Panc1 (cell line): ENCODE results near the gene TMPRSS6. TPM values are rescaled to one million over a fixed set of nuclear protein-coding genes. Genes with fewer than 3 reads are reported as not detected.

Source experiments
- ATAC-seq: fragments of 200-7000 bp; cut with Tn5 transposase; 2 replicates; pipeline ENCODE4 v1.9.1; 2020; ENCODE audit warnings: mild to moderate bottlenecking, moderate library complexity
- BruUV-seq: library from RNA; stranded (reverse); fragments of 400-500 nt; replicated peaks from 2 replicates; lab custom pipeline; 2021; lab: Mats Ljungman, UMichigan
- CTCF ChIA-PET: fragments of 300-600 bp; sonication (Branson Sonifier 250); formaldehyde crosslinking; loops from one replicate; lab custom pipeline; 2022; ENCODE audit warnings: antibody characterized with exemption; lab: Charles Lee
- POLR2A ChIA-PET: fragments of 300-600 bp; sonication (Branson Sonifier 250); formaldehyde crosslinking; loops from one replicate; lab custom pipeline; 2022; ENCODE audit warnings: antibody characterized with exemption; lab: Charles Lee
- DNase-seq: peaks from one replicate; pipeline ENCODE4 v3.0.0-alpha.2; 2010; ENCODE audit warnings: low read depth, low spot score
- H3K27ac ChIP-seq: 2 replicates; pipeline ENCODE4 v1.5.1; 2011; ENCODE audit warnings: mild to moderate bottlenecking, low read length, inconsistent platforms
- H3K27me3 ChIP-seq: fragments of 200-500 bp; sonication (Bioruptor generic); 2 replicates; pipeline ENCODE4 v1.6.0; 2014; ENCODE audit warnings: low read length, inconsistent platforms; ENCODE audit not compliant: control insufficient read depth, insufficient read depth
- H3K36me3 ChIP-seq: fragments of 200-500 bp; sonication (Bioruptor generic); 2 replicates; pipeline ENCODE4 v1.5.1; 2014; ENCODE audit warnings: inconsistent platforms, mild to moderate bottlenecking, low read length, moderate library complexity; ENCODE audit not compliant: control insufficient read depth, insufficient read depth
- H3K4me1 ChIP-seq: 2 replicates; pipeline ENCODE4 v1.5.1; 2011; ENCODE audit warnings: inconsistent platforms, mild to moderate bottlenecking, low read length, moderate library complexity; ENCODE audit not compliant: control insufficient read depth, insufficient read depth
- H3K4me3 ChIP-seq, 2 experiments: 2 replicates each; pipeline ENCODE4 v1.5.1; 2011 to 2012; ENCODE audit warnings: low read depth in 2 of 2, low read length in 2 of 2, mild to moderate bottlenecking in 2 of 2, inconsistent platforms in 1 of 2, moderate library complexity in 1 of 2
- H3K9me3 ChIP-seq: fragments of 200-500 bp; sonication (Bioruptor generic); 2 replicates; pipeline ENCODE4 v1.5.1; 2014; ENCODE audit warnings: low read depth, mild to moderate bottlenecking, inconsistent platforms, low read length, moderate library complexity; ENCODE audit not compliant: control insufficient read depth, insufficient read depth
- POLR2AphosphoS5 ChIP-seq: IDR thresholded peaks from 2 replicates; pipeline ENCODE4 v1.6.1; 2012; ENCODE audit warnings: mild to moderate bottlenecking, low read depth, low read length, moderate library complexity
- REST ChIP-seq, 2 experiments: IDR thresholded peaks; 2 replicates each; pipeline ENCODE4 v1.6.1; 2011 to 2012; ENCODE audit warnings: low read depth in 2 of 2, control low read depth in 1 of 2, low read length in 1 of 2, mild to moderate bottlenecking in 1 of 2, moderate library complexity in 1 of 2; ENCODE audit not compliant: insufficient read depth in 1 of 2
- SIN3A ChIP-seq: IDR thresholded peaks from 2 replicates; pipeline ENCODE4 v1.6.1; 2012; ENCODE audit warnings: low read depth, mild to moderate bottlenecking, low read length, moderate library complexity, borderline replicate concordance; ENCODE audit not compliant: insufficient read depth
- TCF7L2 ChIP-seq: IDR thresholded peaks from 2 replicates; pipeline ENCODE4 v1.6.1; 2011; ENCODE audit warnings: mild to moderate bottlenecking, low read depth, low read length, inconsistent platforms
- in situ Hi-C: cut with HindIII; loops from 2 replicates; pipeline ENCODE4 v1.10.0; 2016; ENCODE audit warnings: low sequenced_read_pairs, low pct_unique_long_range_greater_than_20kb
- intact Hi-C: fragments of 100-400 bp; cut with micrococcal nuclease; formaldehyde crosslinking; loops from one replicate; pipeline ENCODE4 v1.10.0; 2022; ENCODE audit not compliant: unreplicated experiment
- total RNA-seq: library from RNA; stranded (reverse); gene quantifications from one replicate; pipeline ENCODE4 v1.2.1, GENCODE V29; 2021; ENCODE audit not compliant: unreplicated experiment
- TF ChIP-seq, protein P1 (sequence below): fragments of 450-650 bp; IDR thresholded peaks from 2 replicates; pipeline ENCODE4 v1.5.1; 2017; ENCODE audit warnings: mild to moderate bottlenecking

Gene TMPRSS6
- total RNA-seq, 1 experiment from 2014 or later = not detected

DNA sequence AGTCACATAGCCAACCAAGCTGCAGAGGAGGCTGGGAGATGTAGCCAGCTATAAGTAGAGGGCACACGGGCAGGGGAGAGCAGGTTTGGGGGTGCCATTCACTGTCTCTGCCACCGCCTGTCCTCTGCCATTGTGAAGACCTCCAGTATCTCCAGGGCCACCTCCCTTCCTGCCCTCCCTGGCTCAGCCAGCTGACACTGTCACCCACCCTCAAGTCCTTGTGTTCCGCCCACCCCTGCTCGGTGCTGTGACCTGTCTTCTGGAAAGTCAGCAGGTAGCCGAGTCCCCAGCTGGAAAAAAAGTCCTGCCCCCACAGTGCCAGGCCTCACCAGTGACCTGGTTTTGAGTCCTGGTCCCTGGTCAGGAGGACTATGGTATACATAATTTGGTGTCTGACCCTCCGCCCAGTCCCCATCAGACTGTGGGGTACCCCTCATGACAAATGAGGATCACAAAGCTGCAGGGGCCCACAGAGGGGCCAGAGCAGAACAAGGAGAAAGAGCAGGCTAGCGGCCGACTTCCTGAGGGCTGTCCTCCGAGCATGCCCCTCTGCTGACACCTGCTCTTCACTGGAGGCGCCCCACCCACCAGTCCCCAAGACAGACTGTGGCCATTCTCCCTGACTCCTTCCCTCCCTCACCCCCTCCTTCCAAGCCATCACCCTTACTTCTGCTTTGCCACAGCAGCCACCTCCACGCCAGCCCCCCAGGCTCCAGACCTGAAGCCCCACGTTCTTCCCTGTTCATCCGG lies 47.3 kb upstream of the TMPRSS6 start:
- in situ Hi-C loops (no loop called here), intact Hi-C loops (no loop called here)
- Histone ChIP-seq H3K4me3 (no peak overlapping the region), H3K27ac (no peak overlapping the region), H3K9me3 (no peaks in the 10 kb centered on the region), H3K4me1 (no peaks in the 10 kb centered on the region), H3K36me3 (no peaks in the 10 kb centered on the region), H3K27me3 (no peaks in the 10 kb centered on the region)
- ChIA-PET POLR2A (no interaction called here), CTCF (interaction anchor here (1.1 kb wide), 1 partner anchor 10 kb away, joined by 3 read pairs; no protein-coding TSS in a partner anchor)
- no TSS peak for BruUV-seq
- ATAC-seq (no peak), DNase-seq (no peak)
- TF ChIP-seq REST (IDR thresholded peaks at IDR 0.05; ENCODE audit: insufficient read depth in 1 of 2, low read depth in 2 of 2, low read length in 1 of 2) (no peak), SIN3A (no peak), TCF7L2 (no peak), POLR2AphosphoS5 (no peak)
- TF ChIP-seq, protein P1, sequence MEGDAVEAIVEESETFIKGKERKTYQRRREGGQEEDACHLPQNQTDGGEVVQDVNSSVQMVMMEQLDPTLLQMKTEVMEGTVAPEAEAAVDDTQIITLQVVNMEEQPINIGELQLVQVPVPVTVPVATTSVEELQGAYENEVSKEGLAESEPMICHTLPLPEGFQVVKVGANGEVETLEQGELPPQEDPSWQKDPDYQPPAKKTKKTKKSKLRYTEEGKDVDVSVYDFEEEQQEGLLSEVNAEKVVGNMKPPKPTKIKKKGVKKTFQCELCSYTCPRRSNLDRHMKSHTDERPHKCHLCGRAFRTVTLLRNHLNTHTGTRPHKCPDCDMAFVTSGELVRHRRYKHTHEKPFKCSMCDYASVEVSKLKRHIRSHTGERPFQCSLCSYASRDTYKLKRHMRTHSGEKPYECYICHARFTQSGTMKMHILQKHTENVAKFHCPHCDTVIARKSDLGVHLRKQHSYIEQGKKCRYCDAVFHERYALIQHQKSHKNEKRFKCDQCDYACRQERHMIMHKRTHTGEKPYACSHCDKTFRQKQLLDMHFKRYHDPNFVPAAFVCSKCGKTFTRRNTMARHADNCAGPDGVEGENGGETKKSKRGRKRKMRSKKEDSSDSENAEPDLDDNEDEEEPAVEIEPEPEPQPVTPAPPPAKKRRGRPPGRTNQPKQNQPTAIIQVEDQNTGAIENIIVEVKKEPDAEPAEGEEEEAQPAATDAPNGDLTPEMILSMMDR = no peak

DNA sequence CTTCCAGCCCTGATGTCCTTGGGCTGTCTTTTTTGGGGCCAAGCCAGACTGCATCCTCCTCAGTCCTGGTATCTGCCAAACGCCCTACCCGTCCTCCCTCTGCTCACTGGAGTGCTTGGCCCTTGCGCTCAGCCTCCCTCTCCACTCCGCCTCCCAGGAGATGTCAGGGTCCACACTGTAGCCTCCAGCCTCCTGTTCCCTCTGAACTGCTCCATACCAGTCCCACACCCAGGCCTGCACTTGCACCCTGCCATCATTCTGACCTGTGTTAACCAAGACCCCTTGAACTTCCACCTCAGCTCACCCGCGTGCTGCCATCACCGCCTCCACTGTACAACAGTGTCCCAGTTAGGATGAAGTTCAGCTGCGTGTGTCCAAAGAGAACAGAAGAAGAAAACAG lies 46.5 kb upstream of the TMPRSS6 start:
- ATAC-seq (no peak), DNase-seq (no peak)
- Histone ChIP-seq H3K4me1 (no peaks in the 10 kb centered on the region), H3K27me3 (no peaks in the 10 kb centered on the region), H3K9me3 (no peaks in the 10 kb centered on the region), H3K4me3 (no peak overlapping the region), H3K36me3 (no peaks in the 10 kb centered on the region), H3K27ac (no peak overlapping the region)
- no peak for TF ChIP-seq SIN3A
- TF ChIP-seq, protein P1 = no peak
- TF ChIP-seq TCF7L2 = no peak
- no peak for TF ChIP-seq REST (IDR thresholded peaks at IDR 0.05; ENCODE audit: insufficient read depth in 1 of 2, low read depth in 2 of 2, low read length in 1 of 2)
- TF ChIP-seq POLR2AphosphoS5 = no peak
- CTCF ChIA-PET = interaction anchor here (1.1 kb wide), 1 partner anchor 9 kb away, joined by 3 read pairs; no protein-coding TSS in a partner anchor
- in situ Hi-C loops = no loop called here
- POLR2A ChIA-PET = no interaction called here
- intact Hi-C loops = no loop called here
- no TSS peak for BruUV-seq
